ENCODE measurements around the gene BTNL9. TPM values are rescaled to one million over a fixed set of nuclear protein-coding genes. Genes with fewer than 3 reads are reported as not detected.
"Not testable (repeated sequence)": the region's sequence is repeated elsewhere in the genome, so short reads cannot be mapped to it uniquely, and the experiment has no call there.

The BTNL9 gene
- total RNA-seq, 4 donors from 2014 or later, result 9.0 to 36.9 (median 18.9) TPM

DNA sequence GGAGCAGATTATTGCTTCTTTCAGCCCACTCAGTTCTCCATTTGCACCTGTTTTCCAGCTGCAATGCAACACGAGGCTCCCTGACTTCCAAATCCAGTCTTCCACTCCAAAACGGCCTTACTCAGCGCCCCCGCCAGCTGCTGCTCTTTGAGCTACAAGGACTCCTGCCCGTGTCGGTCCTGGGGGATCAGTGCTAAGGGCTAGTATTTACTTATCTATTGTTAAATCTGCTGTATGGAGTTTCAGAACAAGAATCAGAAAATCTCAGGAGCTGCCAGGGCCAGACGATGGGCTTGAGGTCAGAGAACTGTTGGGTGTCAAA is 46.8 kb downstream of the BTNL9 start:
- Histone ChIP-seq H3K27ac (no peak overlapping the region), H3K27me3 (no peaks in the 10 kb centered on the region), H3K36me3 (no peaks in the 10 kb centered on the region), H3K9me3 (no peaks in the 10 kb centered on the region), H3K4me3 (no peak overlapping the region), H3K4me1 (no peaks in the 10 kb centered on the region)
- no peak for TF ChIP-seq POLR2A (IDR thresholded peaks at IDR 0.05)
- TF ChIP-seq, protein P1, sequence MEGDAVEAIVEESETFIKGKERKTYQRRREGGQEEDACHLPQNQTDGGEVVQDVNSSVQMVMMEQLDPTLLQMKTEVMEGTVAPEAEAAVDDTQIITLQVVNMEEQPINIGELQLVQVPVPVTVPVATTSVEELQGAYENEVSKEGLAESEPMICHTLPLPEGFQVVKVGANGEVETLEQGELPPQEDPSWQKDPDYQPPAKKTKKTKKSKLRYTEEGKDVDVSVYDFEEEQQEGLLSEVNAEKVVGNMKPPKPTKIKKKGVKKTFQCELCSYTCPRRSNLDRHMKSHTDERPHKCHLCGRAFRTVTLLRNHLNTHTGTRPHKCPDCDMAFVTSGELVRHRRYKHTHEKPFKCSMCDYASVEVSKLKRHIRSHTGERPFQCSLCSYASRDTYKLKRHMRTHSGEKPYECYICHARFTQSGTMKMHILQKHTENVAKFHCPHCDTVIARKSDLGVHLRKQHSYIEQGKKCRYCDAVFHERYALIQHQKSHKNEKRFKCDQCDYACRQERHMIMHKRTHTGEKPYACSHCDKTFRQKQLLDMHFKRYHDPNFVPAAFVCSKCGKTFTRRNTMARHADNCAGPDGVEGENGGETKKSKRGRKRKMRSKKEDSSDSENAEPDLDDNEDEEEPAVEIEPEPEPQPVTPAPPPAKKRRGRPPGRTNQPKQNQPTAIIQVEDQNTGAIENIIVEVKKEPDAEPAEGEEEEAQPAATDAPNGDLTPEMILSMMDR (IDR thresholded peaks at IDR 0.05), result no peak
- no peak for DNase-seq
- intact Hi-C loops (cut with DNase I; ENCODE audit: low total_unique reads), result no loop called here

DNA sequence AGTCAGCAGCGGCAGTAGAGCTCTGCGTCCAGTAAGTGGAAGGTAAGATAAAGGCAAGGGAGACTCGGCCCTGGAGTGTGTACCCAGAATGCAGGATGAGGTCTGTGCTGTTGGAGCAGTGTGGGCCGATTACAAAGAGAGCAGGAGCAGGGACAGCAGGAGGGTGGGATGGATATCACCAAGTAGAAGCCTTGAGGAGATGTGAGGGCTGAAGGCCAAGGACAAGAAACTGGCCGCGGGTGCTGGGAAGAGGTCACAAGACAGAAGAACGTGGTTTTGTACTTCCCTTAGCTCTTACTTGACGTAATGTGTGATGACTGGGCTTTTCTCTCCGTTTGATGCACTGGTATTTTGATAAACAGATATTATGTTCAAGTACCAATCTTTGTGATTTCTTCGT is 47.2 kb downstream of the BTNL9 start:
- TF ChIP-seq, protein P1 (IDR thresholded peaks at IDR 0.05), result no peak
- TF ChIP-seq POLR2A (IDR thresholded peaks at IDR 0.05), result no peak
- H3K4me3 ChIP-seq, result no peak overlapping the region
- H3K27me3 ChIP-seq, result no peaks in the 10 kb centered on the region
- intact Hi-C loops (cut with DNase I; ENCODE audit: low total_unique reads), result no loop called here
- H3K4me1 ChIP-seq, result no peaks in the 10 kb centered on the region
- no peaks in the 10 kb centered on the region for H3K9me3 ChIP-seq
- no peaks in the 10 kb centered on the region for H3K36me3 ChIP-seq
- no peak overlapping the region for H3K27ac ChIP-seq
- no peak for DNase-seq

DNA sequence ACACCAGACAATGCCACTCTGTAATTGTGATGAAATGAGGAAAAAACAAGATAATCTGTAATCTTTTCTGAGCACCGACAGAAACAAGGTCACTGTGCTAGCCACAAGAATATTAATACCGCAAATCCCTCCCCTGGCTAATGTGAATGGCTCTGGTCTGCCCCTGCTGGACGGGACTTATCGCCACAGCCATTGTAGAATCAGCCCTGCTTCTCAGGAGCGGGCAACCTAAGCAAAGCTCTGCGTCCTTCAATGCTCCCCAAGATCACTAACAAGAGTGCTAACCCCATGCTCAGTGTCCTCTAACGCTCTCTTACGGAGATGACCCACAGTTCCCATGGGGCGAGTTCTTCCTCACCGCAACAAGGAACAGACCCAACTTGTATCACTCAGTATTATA is 48.2 kb downstream of the BTNL9 start:
- intact Hi-C loops (cut with DNase I; ENCODE audit: low total_unique reads), result no loop called here
- H3K36me3 ChIP-seq, result no peaks in the 10 kb centered on the region
- no peak overlapping the region for H3K27ac ChIP-seq
- DNase-seq, result no peak
- TF ChIP-seq, protein P1 (IDR thresholded peaks at IDR 0.05), result no peak
- no peak for TF ChIP-seq POLR2A (IDR thresholded peaks at IDR 0.05)
- no peaks in the 10 kb centered on the region for H3K27me3 ChIP-seq
- H3K4me1 ChIP-seq, result no peaks in the 10 kb centered on the region
- no peak overlapping the region for H3K4me3 ChIP-seq
- no peaks in the 10 kb centered on the region for H3K9me3 ChIP-seq

DNA sequence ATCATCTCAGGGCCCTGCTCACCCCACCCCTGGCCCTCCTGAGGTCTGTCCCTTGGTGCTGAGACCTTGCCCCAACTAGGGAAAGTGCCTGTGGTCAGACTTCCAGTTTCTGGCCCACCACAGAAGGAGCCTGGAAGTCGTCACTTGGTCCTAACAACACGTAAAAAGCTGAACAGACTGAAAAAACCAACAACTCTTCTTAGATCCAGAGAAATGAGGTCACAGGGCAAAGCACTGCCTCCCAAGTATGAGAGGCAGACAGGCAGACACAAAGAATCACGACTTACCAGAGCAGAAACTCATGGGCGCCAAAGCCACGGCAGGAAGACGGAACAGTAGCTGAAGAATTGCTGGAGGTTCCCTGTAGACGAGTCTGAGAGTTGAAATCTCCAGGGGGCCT is 52.4 kb downstream of the BTNL9 start:
- no peak for DNase-seq
- no peaks in the 10 kb centered on the region for H3K4me1 ChIP-seq
- TF ChIP-seq POLR2A (IDR thresholded peaks at IDR 0.05), result no peak

DNA sequence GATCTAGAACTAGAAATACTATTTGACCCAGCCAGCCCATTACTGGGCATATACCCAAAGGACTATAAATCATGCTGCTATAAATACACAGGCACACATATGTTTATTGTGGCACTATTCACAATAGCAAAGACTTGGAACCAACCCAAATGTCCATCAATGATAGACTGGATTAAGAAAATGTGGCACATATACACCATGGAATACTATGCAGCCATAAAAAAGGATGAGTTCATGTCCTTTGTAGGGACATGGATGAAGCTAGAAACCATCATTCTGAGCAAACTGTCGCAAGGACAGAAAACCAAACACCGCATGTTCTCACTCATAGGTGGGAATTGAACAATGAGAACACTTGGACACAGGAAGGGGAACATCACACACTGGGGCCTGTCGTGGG is 55.1 kb downstream of the BTNL9 start:
- H3K36me3 ChIP-seq; H3K4me1 ChIP-seq; H3K9me3 ChIP-seq; DNase-seq; H3K4me3 ChIP-seq; H3K27me3 ChIP-seq; intact Hi-C loops (cut with DNase I; ENCODE audit: low total_unique reads); H3K27ac ChIP-seq: not testable (repeated sequence)

More for the DNA sequence above, 52.4 kb downstream of the BTNL9 start:
- intact Hi-C loops (cut with DNase I; ENCODE audit: low total_unique reads), result no loop called here
- Histone ChIP-seq H3K27ac (no peak overlapping the region), H3K9me3 (no peaks in the 10 kb centered on the region), H3K27me3 (no peaks in the 10 kb centered on the region), H3K36me3 (no peaks in the 10 kb centered on the region), H3K4me3 (no peak overlapping the region)

DNA sequence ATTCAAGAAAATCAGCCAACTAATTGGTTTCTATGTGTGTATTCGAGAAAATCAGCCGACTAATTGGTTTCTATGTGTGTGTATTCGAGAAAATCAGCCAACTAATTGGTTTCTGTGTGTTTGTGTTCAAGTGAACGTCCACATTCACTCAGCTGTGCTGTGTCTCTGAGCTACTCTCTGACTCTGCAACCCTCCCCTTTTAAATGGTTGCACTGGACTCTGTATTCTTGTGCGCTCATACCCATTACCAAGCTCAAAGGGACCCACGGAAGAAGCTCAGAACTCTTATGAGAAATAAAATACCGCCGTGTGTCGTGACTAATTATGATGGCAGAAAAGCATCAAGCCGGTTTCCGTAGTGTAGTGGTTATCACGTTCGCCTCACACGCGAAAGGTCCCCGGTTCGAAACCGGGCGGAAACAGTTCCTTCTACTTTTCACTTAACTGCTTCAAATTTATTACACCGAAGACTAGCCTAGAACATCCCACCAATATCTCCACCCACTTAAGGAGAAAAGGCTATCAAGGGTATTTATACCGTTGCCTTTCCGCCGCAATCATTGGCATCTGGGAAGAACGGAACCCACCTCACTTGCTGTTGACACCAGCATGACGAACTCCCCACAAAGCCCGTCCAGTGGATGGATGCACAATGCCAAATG is 56.8 kb downstream of the BTNL9 start:
- H3K27me3 ChIP-seq, result peaks cover 0 to 12% of the 10 kb centered on the region in 2 donors
- DNase-seq; intact Hi-C loops (cut with DNase I; ENCODE audit: low total_unique reads); H3K36me3 ChIP-seq; H3K27ac ChIP-seq; H3K4me3 ChIP-seq; H3K9me3 ChIP-seq; H3K4me1 ChIP-seq: not testable (repeated sequence)

DNA sequence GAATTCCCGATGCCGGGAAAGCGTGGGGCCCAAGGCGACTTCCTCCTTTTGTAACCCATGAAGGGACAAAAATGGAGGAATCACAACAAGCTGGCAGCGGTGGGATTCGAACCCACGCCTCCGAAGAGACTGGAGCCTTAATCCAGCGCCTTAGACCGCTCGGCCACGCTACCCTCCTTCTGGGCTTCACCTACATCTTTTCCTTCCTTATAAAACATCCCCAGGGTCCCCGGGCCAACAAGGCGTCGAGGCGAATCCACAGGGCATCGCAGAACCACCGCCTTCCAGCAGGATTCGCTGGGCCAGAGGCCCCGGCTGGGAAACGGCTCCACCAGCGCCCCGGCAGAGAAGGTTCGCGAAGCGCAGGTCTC is 57.3 kb downstream of the BTNL9 start:
- H3K27ac ChIP-seq; H3K9me3 ChIP-seq; DNase-seq; intact Hi-C loops (cut with DNase I; ENCODE audit: low total_unique reads); H3K4me3 ChIP-seq; H3K4me1 ChIP-seq; H3K36me3 ChIP-seq: not testable (repeated sequence)
- H3K27me3 ChIP-seq, result peaks cover 0 to 12% of the 10 kb centered on the region in 2 donors

DNA sequence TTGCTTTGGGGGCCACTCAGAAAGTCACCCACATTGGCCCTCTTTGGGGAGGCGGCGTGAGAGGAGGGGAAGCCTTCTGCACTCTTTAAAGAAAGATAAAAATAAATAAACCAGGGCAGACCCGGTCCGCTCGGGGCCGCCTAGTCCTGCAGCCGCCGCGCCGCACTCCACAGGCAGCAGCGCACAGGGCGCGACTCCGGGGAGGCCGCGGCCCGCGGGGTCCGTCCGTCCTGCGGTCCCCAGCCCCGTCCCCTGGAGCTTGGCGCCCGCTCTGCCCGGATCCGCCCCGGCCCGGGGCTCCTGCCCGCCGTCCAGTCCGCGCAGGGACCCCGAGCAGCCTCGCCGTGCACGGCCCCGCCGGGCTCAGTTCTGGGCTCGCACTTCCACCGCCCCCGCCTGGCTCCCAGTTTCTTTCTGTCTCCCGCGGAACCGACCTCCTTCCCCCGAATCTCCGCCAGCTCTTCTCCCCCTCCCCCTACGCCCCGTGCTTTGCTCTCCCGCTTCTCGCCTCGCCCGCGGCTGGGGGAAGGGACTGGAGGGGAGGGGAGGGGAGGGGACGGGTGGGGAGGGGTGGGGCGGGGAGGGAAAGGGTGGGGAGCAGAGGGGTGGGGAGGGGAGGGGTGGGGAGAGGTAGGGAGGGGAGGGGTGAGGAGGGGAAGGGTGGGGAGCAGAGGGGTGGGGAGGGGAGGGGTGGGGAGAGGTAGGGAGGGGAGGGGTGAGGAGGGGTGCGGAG is 57.9 kb downstream of the BTNL9 start:
- intact Hi-C loops (cut with DNase I; ENCODE audit: low total_unique reads); H3K4me3 ChIP-seq; H3K9me3 ChIP-seq: not testable (repeated sequence)

More for the DNA sequence above, 57.9 kb downstream of the BTNL9 start:
- H3K36me3 ChIP-seq, H3K4me1 ChIP-seq, DNase-seq, H3K27ac ChIP-seq: not testable (repeated sequence)
- H3K27me3 ChIP-seq, result peaks cover 0 to 12% of the 10 kb centered on the region in 2 donors
